Endothelial cell of umbilical vein (primary cell): Measurements from ENCODE around the gene POU2AF1. TPM values are rescaled to one million over a fixed set of nuclear protein-coding genes. Genes with fewer than 3 reads are reported as not detected.

Experiments used
- BruUV-seq: library from RNA; stranded (reverse); fragments of 400-500 nt; replicated peaks from 2 replicates; lab custom pipeline; 2021; lab: Mats Ljungman, UMichigan
- CTCF ChIA-PET: fragments of 300-600, 350-600 bp; sonication (Branson Sonifier 250); formaldehyde crosslinking; loops from one replicate; lab custom pipeline; 2021; ENCODE audit warnings: antibody characterized with exemption, inconsistent platforms; lab: Charles Lee
- POLR2A ChIA-PET: fragments of 300-600, 350-600 bp; sonication (Branson Sonifier 250); formaldehyde crosslinking; loops from one replicate; lab custom pipeline; 2021; ENCODE audit warnings: antibody characterized with exemption, inconsistent platforms; lab: Charles Lee
- DNase-seq: peaks from one replicate; pipeline ENCODE4 v3.0.0-alpha.2; 2011; ENCODE audit warnings: low read depth, low spot score
- FAIRE-seq: peaks from 2 replicates; lab custom pipeline; 2011; peaks lifted over from hg19 to GRCh38; lab: Jason Lieb, UNC
- H2AFZ ChIP-seq: 2 replicates; pipeline ENCODE4 v1.6.0; 2012; ENCODE audit warnings: low read depth, low read length, control low read depth, inconsistent platforms
- H3K27ac ChIP-seq: 2 replicates; pipeline ENCODE4 v1.5.1; 2011; ENCODE audit warnings: low read depth, mild to moderate bottlenecking, control low read depth, low read length, moderate library complexity; ENCODE audit not compliant: insufficient read depth
- H3K27me3 ChIP-seq, 2 experiments: 2 replicates each; pipeline versions ENCODE4 v1.6.0 to v1.6.1; 2011; ENCODE audit warnings: low read length in 2 of 2, mixed read lengths in 1 of 2; ENCODE audit not compliant: control insufficient read depth in 2 of 2, insufficient read depth in 2 of 2
- H3K36me3 ChIP-seq, 2 experiments: 2 replicates in 1 of 2; 3 replicates in 1 of 2; pipeline ENCODE4 v1.5.1; 2011; ENCODE audit warnings: low read length in 2 of 2, mild to moderate bottlenecking in 1 of 2, moderate library complexity in 1 of 2; ENCODE audit not compliant: control insufficient read depth in 2 of 2, insufficient read depth in 2 of 2; ENCODE audit errors: extremely low read depth in 1 of 2
- H3K4me1 ChIP-seq: 3 replicates; pipeline ENCODE4 v1.5.1; 2011; ENCODE audit warnings: mild to moderate bottlenecking, low read length; ENCODE audit not compliant: control insufficient read depth, insufficient read depth; ENCODE audit errors: extremely low read depth
- H3K4me2 ChIP-seq: 2 replicates; pipeline ENCODE4 v1.6.1; 2011; ENCODE audit warnings: low read length, control low read depth, mixed read lengths; ENCODE audit not compliant: insufficient read depth
- H3K4me3 ChIP-seq, 3 experiments: fragments of 200-600 bp in 1 of 3; sonication (generic), shearing (Covaris generic) in 1 of 3; replicated peaks in 1 of 3; 2 replicates each; pipeline ENCODE4 v1.5.1; 2011 to 2016; ENCODE audit warnings: control low read depth in 3 of 3, low read length in 3 of 3, mild to moderate bottlenecking in 2 of 3, inconsistent platforms in 1 of 3, low read depth in 1 of 3, moderate library complexity in 1 of 3; ENCODE audit not compliant: insufficient read depth in 1 of 3
- H3K79me2 ChIP-seq: 2 replicates; pipeline ENCODE4 v1.6.0; 2012; ENCODE audit warnings: low read length, inconsistent platforms; ENCODE audit not compliant: control insufficient read depth, insufficient read depth
- H3K9ac ChIP-seq: replicated peaks from 2 replicates; pipeline ENCODE3; 2011; ENCODE audit warnings: low read length, control low read depth; ENCODE audit not compliant: insufficient read depth; ENCODE audit errors: extremely low read depth
- H3K9me1 ChIP-seq: replicated peaks from 3 replicates; pipeline ENCODE4 v1.6.0; 2011; ENCODE audit warnings: mild to moderate bottlenecking, low read length; ENCODE audit not compliant: control insufficient read depth, insufficient read depth; ENCODE audit errors: extremely low read depth
- H3K9me3 ChIP-seq: replicated peaks from 2 replicates; pipeline ENCODE4 v1.5.1; 2012; ENCODE audit warnings: low read length, inconsistent platforms; ENCODE audit not compliant: control insufficient read depth, insufficient read depth
- H4K20me1 ChIP-seq: replicated peaks from 2 replicates; pipeline ENCODE3; 2011; ENCODE audit warnings: mild to moderate bottlenecking, low read length; ENCODE audit not compliant: control insufficient read depth, insufficient read depth; ENCODE audit errors: extremely low read depth
- EZH2 ChIP-seq: IDR thresholded peaks from 2 replicates; pipeline ENCODE4 v1.6.1; 2012; ENCODE audit warnings: borderline replicate concordance, low read depth, mild to moderate bottlenecking, moderate library complexity, low read length, inconsistent platforms; ENCODE audit not compliant: severe bottlenecking
- FOS ChIP-seq: IDR thresholded peaks from 2 replicates; pipeline ENCODE4 v1.6.1; 2011; ENCODE audit warnings: mild to moderate bottlenecking, low read length, moderate library complexity, borderline replicate concordance; ENCODE audit not compliant: insufficient read depth
- GATA2 ChIP-seq: IDR thresholded peaks from 2 replicates; pipeline ENCODE4 v1.7.0; 2011; ENCODE audit warnings: low read depth, mild to moderate bottlenecking, moderate library complexity, mixed read lengths, low read length; ENCODE audit not compliant: insufficient read length, insufficient read depth
- JUN ChIP-seq: IDR thresholded peaks from 2 replicates; pipeline ENCODE4 v1.6.1; 2011; ENCODE audit warnings: borderline replicate concordance, low read depth; ENCODE audit not compliant: insufficient read length, insufficient read depth
- MYC ChIP-seq: IDR thresholded peaks from one replicate; pipeline ENCODE4 v1.6.1; 2011; ENCODE audit warnings: mild to moderate bottlenecking, low read depth, low read length
- POLR2A ChIP-seq: IDR thresholded peaks from 2 replicates; pipeline ENCODE4 v1.6.1; 2012; ENCODE audit warnings: low read depth, mild to moderate bottlenecking, control low read depth, low read length
- POLR2AphosphoS5 ChIP-seq: IDR thresholded peaks from 2 replicates; pipeline ENCODE4 v1.6.1; 2012; ENCODE audit warnings: low read depth, mild to moderate bottlenecking, control low read depth, low read length, moderate library complexity; ENCODE audit not compliant: insufficient read depth
- dilution Hi-C: fragments of 300-500 bp; cut with MboI; formaldehyde crosslinking; loops from one replicate; pipeline ENCODE4 v1.15.0; 2019; ENCODE audit warnings: low sequenced_read_pairs; ENCODE audit not compliant: extremely low pct_ligation_motif_present
- intact Hi-C: fragments of 100-400 bp; cut with micrococcal nuclease; formaldehyde crosslinking; loops from one replicate; pipeline ENCODE4 v1.10.0; 2022
- polyA plus RNA-seq, 4 experiments: library from polyadenylated mRNA; depleted of rRNA in 3 of 4; stranded (reverse) in 3 of 4; unstranded in 1 of 4; fragments of >200 nt; gene quantifications; 2 replicates each; pipeline versions ENCODE4 v1.2.1 to v1.2.3, GENCODE V29; 2011 to 2012; ENCODE audit warnings: missing spikeins in 1 of 4
- total RNA-seq: library from RNA; stranded (reverse); gene quantifications from 2 replicates; pipeline ENCODE4 v1.2.3, GENCODE V29; 2021
- TF ChIP-seq, protein P1 (sequence below), 2 donors: IDR thresholded peaks; 1 replicate in 1 of 2; 2 replicates in 1 of 2; pipeline ENCODE4 v1.5.1; 2011; ENCODE audit warnings: low read length in 2 of 2, mild to moderate bottlenecking in 2 of 2, moderate library complexity in 2 of 2, control low read depth in 1 of 2, inconsistent platforms in 1 of 2, low read depth in 1 of 2; ENCODE audit not compliant: insufficient read depth in 1 of 2; ENCODE audit errors: extremely low read depth in 1 of 2
- TF ChIP-seq, protein P2 (sequence below): IDR thresholded peaks from 2 replicates; pipeline ENCODE4 v1.6.1; 2011; ENCODE audit not compliant: insufficient read depth, insufficient read length

POU2AF1 gene
- total and polyA plus RNA-seq, 2 donors (not counting 3 experiments of a cell fraction or from before 2014, with no cell fraction given), result not detected

DNA sequence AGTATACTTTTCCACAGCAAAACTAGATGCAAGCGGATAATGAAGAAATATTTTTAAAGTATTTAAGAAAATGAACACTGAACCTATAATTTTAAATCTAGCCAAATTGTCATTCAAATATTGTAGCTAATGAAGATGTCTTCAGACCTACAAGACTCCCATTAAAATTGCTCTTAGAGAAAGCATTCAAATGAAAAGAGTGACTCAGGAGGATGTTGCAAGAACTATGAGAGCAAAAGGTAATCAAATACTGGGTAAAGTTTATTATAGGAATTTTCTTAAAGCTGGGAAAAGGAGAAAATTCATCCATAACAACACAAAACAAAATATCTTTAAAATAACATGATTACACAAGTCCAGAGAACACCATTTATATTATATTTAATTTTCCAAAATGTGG lies 5.4 kb upstream of the POU2AF1 start:
- no TSS peak for BruUV-seq
- DNase-seq (no peak), FAIRE-seq (no peak)
- Histone ChIP-seq H3K9me3 (no peaks in the 10 kb centered on the region), H3K27me3 (no peaks in the 10 kb centered on the region), H3K9ac (no peak overlapping the region), H3K79me2 (no peaks in the 10 kb centered on the region), H4K20me1 (no peaks in the 10 kb centered on the region), H3K4me2 (no peak overlapping the region), H2AFZ (no peak overlapping the region), H3K4me1 (no peaks in the 10 kb centered on the region), H3K9me1 (no peaks in the 10 kb centered on the region), H3K4me3 (no peak overlapping the region), H3K36me3 (no peaks in the 10 kb centered on the region), H3K27ac (no peak overlapping the region)
- TF ChIP-seq JUN, result no peak
- TF ChIP-seq POLR2A, result no peak
- TF ChIP-seq EZH2, result no peak
- TF ChIP-seq POLR2AphosphoS5, result no peak
- TF ChIP-seq GATA2, result no peak
- no peak for TF ChIP-seq FOS
- TF ChIP-seq, protein P1, sequence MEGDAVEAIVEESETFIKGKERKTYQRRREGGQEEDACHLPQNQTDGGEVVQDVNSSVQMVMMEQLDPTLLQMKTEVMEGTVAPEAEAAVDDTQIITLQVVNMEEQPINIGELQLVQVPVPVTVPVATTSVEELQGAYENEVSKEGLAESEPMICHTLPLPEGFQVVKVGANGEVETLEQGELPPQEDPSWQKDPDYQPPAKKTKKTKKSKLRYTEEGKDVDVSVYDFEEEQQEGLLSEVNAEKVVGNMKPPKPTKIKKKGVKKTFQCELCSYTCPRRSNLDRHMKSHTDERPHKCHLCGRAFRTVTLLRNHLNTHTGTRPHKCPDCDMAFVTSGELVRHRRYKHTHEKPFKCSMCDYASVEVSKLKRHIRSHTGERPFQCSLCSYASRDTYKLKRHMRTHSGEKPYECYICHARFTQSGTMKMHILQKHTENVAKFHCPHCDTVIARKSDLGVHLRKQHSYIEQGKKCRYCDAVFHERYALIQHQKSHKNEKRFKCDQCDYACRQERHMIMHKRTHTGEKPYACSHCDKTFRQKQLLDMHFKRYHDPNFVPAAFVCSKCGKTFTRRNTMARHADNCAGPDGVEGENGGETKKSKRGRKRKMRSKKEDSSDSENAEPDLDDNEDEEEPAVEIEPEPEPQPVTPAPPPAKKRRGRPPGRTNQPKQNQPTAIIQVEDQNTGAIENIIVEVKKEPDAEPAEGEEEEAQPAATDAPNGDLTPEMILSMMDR (IDR thresholded peaks at IDR 0.05; ENCODE audit: extremely low read depth in 1 of 2, insufficient read depth in 1 of 2, low read depth in 1 of 2, low read length in 2 of 2), result no peak
- TF ChIP-seq, protein P2, sequence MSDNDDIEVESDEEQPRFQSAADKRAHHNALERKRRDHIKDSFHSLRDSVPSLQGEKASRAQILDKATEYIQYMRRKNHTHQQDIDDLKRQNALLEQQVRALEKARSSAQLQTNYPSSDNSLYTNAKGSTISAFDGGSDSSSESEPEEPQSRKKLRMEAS, result no peak
- no peak for TF ChIP-seq MYC
- POLR2A ChIA-PET, result no interaction called here
- intact Hi-C loops (no loop called here), dilution Hi-C loops (no loop called here)
- CTCF ChIA-PET, result interaction anchor here (0.6 to 1.3 kb wide), 3 partner anchors 14 to 664 kb away, joined by 3 read pairs; no protein-coding TSS in a partner anchor
